ENCODE results near the gene PHKA2. TPM values are rescaled to one million over a fixed set of nuclear protein-coding genes. Genes with fewer than 3 reads are reported as not detected.

Gene PHKA2
- total and polyA plus RNA-seq, 4 donors: 14.2 to 34.3 (median 22.8) TPM

GRCh38 chrX:18994713-18995112 is 10.8 kb upstream of the PHKA2 start:
- H3K4me3 ChIP-seq: no peak overlapping the region
- H3K27me3 ChIP-seq (ENCODE audit: control insufficient read depth in 3 of 3, insufficient read depth in 3 of 3, low read length in 2 of 3): peaks cover 0 to 18% (median 17%) of the 10 kb centered on the region in 3 donors
- H3K27ac ChIP-seq (ENCODE audit: low read depth in 1 of 2, low read length in 1 of 2): no peak overlapping the region
- H3K9ac ChIP-seq (ENCODE audit: insufficient read depth in 1 of 2, low read length in 2 of 2): no peak overlapping the region
- H3K36me3 ChIP-seq (ENCODE audit: control insufficient read depth in 4 of 4, insufficient read depth in 4 of 4, low read length in 4 of 4): no peaks in the 10 kb centered on the region
- DNase-seq (peak in 2 of 3 donors; percentile 3 to 6), ATAC-seq (ENCODE audit: insufficient read depth, low FRiP score) (no peak)
- no peak for TF ChIP-seq CTCF (IDR thresholded peaks at IDR 0.05; ENCODE audit: control extremely low read depth, extremely low read depth)
- 71 to 83% methylated on average over 3 of the region's 3 CpGs for WGBS, 2 donors
- H3K4me1 ChIP-seq (ENCODE audit: control insufficient read depth in 5 of 5, insufficient read depth in 5 of 5, low read length in 5 of 5): no peaks in the 10 kb centered on the region
- no peaks in the 10 kb centered on the region for H3K9me3 ChIP-seq (ENCODE audit: control insufficient read depth in 4 of 4, insufficient read depth in 3 of 4, low read length in 3 of 4)

- H3K9me3 ChIP-seq (ENCODE audit: control insufficient read depth in 4 of 4, insufficient read depth in 3 of 4, low read length in 3 of 4): no peaks in the 10 kb centered on the region
- DNase-seq (no peak), ATAC-seq (ENCODE audit: insufficient read depth, low FRiP score) (no peak)
- peaks cover 0 to 3% (median 0%) of the 10 kb centered on the region in 4 donors for H3K36me3 ChIP-seq (ENCODE audit: control insufficient read depth in 4 of 4, insufficient read depth in 4 of 4, low read length in 4 of 4)
- TF ChIP-seq CTCF (IDR thresholded peaks at IDR 0.05; ENCODE audit: control extremely low read depth, extremely low read depth): no peak
- no peaks in the 10 kb centered on the region for H3K4me1 ChIP-seq (ENCODE audit: control insufficient read depth in 5 of 5, insufficient read depth in 5 of 5, low read length in 5 of 5)
- 83 to 92% methylated on average over 7 of the region's 7 CpGs for WGBS, 2 donors
- H3K27ac ChIP-seq (ENCODE audit: low read depth in 1 of 2, low read length in 1 of 2): no peak overlapping the region
- H3K4me3 ChIP-seq: no peak overlapping the region
- no peak overlapping the region for H3K9ac ChIP-seq (ENCODE audit: insufficient read depth in 1 of 2, low read length in 2 of 2)
- peaks cover 0 to 10% (median 10%) of the 10 kb centered on the region in 3 donors for H3K27me3 ChIP-seq (ENCODE audit: control insufficient read depth in 3 of 3, insufficient read depth in 3 of 3, low read length in 2 of 3)
These were observed 8.9 kb upstream of the PHKA2 start for GRCh38 chrX:18992829-18993228.

DNA sequence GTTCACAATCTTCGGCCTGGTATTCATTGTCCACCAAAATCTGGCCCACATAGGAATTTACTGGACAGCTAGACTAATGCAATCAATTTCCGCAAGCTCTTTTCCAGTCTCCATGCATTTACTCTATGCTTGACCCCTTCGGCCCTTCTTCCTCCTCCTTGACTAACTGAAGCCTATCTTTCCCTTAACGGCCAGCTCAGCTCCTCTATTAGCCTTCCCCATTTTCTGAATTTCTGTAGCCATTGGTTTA is 1.2 kb upstream of the PHKA2 start:
- H3K36me3 ChIP-seq (ENCODE audit: control insufficient read depth in 4 of 4, insufficient read depth in 4 of 4, low read length in 4 of 4): peaks cover 0 to 3% (median 0%) of the 10 kb centered on the region in 4 donors
- peaks cover 2 to 9% (median 8%) of the 10 kb centered on the region in 3 donors for H3K27me3 ChIP-seq (ENCODE audit: control insufficient read depth in 3 of 3, insufficient read depth in 3 of 3, low read length in 2 of 3)
- H3K9ac ChIP-seq (ENCODE audit: insufficient read depth in 1 of 2, low read length in 2 of 2): peak overlapping the region in 1 of 2 donors; percentile 62
- ATAC-seq (ENCODE audit: insufficient read depth, low FRiP score): no peak
- H3K4me1 ChIP-seq (ENCODE audit: control insufficient read depth in 5 of 5, insufficient read depth in 5 of 5, low read length in 5 of 5): peaks cover 0 to 6% (median 0%) of the 10 kb centered on the region in 5 donors
- H3K9me3 ChIP-seq (ENCODE audit: control insufficient read depth in 4 of 4, insufficient read depth in 3 of 4, low read length in 3 of 4): no peaks in the 10 kb centered on the region
- no peak for DNase-seq
- TF ChIP-seq CTCF (IDR thresholded peaks at IDR 0.05; ENCODE audit: control extremely low read depth, extremely low read depth): no peak
- WGBS, 2 donors: 5 to 38% methylated on average over 4 of the region's 4 CpGs
- H3K27ac ChIP-seq (ENCODE audit: low read depth in 1 of 2, low read length in 1 of 2): peak overlapping the region; percentile 90 to 98
- peak overlapping the region; percentile 45 for H3K4me3 ChIP-seq

All from lung (tissue), 12 donors.